A673 (cell line): Measurements from ENCODE around the gene HK1. TPM values are rescaled to one million over a fixed set of nuclear protein-coding genes. Genes with fewer than 3 reads are reported as not detected.

Source experiments
- BruUV-seq: library from RNA; stranded (reverse); fragments of 400-500 nt; replicated peaks from 2 replicates; lab custom pipeline; 2021; lab: Mats Ljungman, UMichigan
- CTCF ChIA-PET: fragments of 300-600 bp; sonication (Branson Sonifier 250); formaldehyde crosslinking; loops from one replicate; lab custom pipeline; 2022; ENCODE audit warnings: antibody characterized with exemption; lab: Charles Lee
- POLR2A ChIA-PET: fragments of 300-600 bp; sonication (Branson Sonifier 250); formaldehyde crosslinking; loops from one replicate; lab custom pipeline; 2022; ENCODE audit warnings: antibody characterized with exemption; ENCODE audit not compliant: low non-redundant PET; lab: Charles Lee
- DNase-seq: peaks from one replicate; pipeline ENCODE4 v3.0.0-alpha.2; 2015; ENCODE audit warnings: low spot score
- H3K27ac ChIP-seq: fragments of 200-600 bp; sonication (generic); 2 replicates; pipeline ENCODE4 v1.5.1; 2016; ENCODE audit warnings: mixed run types, low read depth, mild to moderate bottlenecking, mixed read lengths, antibody characterized with exemption, low read length; ENCODE audit not compliant: poor library complexity, severe bottlenecking
- H3K27me3 ChIP-seq: fragments of 200-600 bp; sonication (generic); replicated peaks from 2 replicates; pipeline ENCODE4 v1.6.1; 2017; ENCODE audit warnings: mixed run types, low read depth, mild to moderate bottlenecking, mixed read lengths, antibody characterized with exemption, low read length; ENCODE audit not compliant: insufficient read depth, poor library complexity
- H3K36me3 ChIP-seq: fragments of 200-600 bp; sonication (generic); 2 replicates; pipeline ENCODE4 v1.6.1; 2016; ENCODE audit warnings: mixed run types, mild to moderate bottlenecking, mixed read lengths, antibody characterized with exemption, low read length; ENCODE audit not compliant: insufficient read depth, poor library complexity, severe bottlenecking
- H3K4me1 ChIP-seq: fragments of 200-600 bp; sonication (generic); 2 replicates; pipeline ENCODE4 v1.6.1; 2017; ENCODE audit warnings: mixed run types, mild to moderate bottlenecking, mixed read lengths, antibody characterized with exemption, low read length; ENCODE audit not compliant: insufficient read depth, poor library complexity, severe bottlenecking
- H3K4me3 ChIP-seq: fragments of 200-600 bp; sonication (generic); 2 replicates; pipeline ENCODE4 v1.5.1; 2016; ENCODE audit warnings: low read depth, mixed run types, mild to moderate bottlenecking, mixed read lengths, low read length; ENCODE audit not compliant: poor library complexity, severe bottlenecking
- H3K9me3 ChIP-seq: fragments of 200-600 bp; sonication (generic); 2 replicates; pipeline ENCODE4 v1.6.1; 2016; ENCODE audit warnings: mixed run types, low read depth, mild to moderate bottlenecking, mixed read lengths, antibody characterized with exemption, low read length; ENCODE audit not compliant: poor library complexity, severe bottlenecking
- EZH2 ChIP-seq: fragments of 200-600 bp; sonication (generic); IDR thresholded peaks from 2 replicates; pipeline ENCODE4 v1.6.1; 2017; ENCODE audit warnings: borderline replicate concordance, low read depth, mild to moderate bottlenecking, mixed read lengths, antibody characterized with exemption, low read length; ENCODE audit not compliant: poor library complexity, severe bottlenecking
- intact Hi-C: fragments of 100-400 bp; cut with micrococcal nuclease; formaldehyde crosslinking; loops from one replicate; pipeline ENCODE4 v1.10.0; 2022; ENCODE audit not compliant: unreplicated experiment
- total RNA-seq: library from RNA; stranded (reverse); gene quantifications from 2 replicates; pipeline ENCODE4 v1.2.3, GENCODE V29; 2021
- TF ChIP-seq, protein P1 (sequence below): fragments of 300-800, 200-600 bp; sonication (generic); conservative IDR thresholded peaks from 2 replicates; pipeline ENCODE4 v1.5.1; 2017; ENCODE audit warnings: low read depth, mild to moderate bottlenecking, antibody characterized with exemption, low read length, moderate library complexity, mixed read lengths

HK1 gene
- total RNA-seq, 1 experiment from 2014 or later, result 107 TPM

GRCh38 chr10:69318867-69319727 lies 40.8 kb downstream of the HK1 start:
- H3K4me3 ChIP-seq, result peak overlapping the region; percentile 99
- H3K4me1 ChIP-seq, result peaks cover 27% of the 10 kb centered on the region
- ChIA-PET POLR2A (interaction anchor here (0.6 kb wide), 1 partner anchor 139 kb away, joined by 4 read pairs; no protein-coding TSS in a partner anchor), CTCF (no interaction called here)
- no peaks in the 10 kb centered on the region for H3K9me3 ChIP-seq
- intact Hi-C loops, result no loop called here
- no peaks in the 10 kb centered on the region for H3K36me3 ChIP-seq
- no TSS peak for BruUV-seq
- no peaks in the 10 kb centered on the region for H3K27me3 ChIP-seq
- TF ChIP-seq, protein P1, sequence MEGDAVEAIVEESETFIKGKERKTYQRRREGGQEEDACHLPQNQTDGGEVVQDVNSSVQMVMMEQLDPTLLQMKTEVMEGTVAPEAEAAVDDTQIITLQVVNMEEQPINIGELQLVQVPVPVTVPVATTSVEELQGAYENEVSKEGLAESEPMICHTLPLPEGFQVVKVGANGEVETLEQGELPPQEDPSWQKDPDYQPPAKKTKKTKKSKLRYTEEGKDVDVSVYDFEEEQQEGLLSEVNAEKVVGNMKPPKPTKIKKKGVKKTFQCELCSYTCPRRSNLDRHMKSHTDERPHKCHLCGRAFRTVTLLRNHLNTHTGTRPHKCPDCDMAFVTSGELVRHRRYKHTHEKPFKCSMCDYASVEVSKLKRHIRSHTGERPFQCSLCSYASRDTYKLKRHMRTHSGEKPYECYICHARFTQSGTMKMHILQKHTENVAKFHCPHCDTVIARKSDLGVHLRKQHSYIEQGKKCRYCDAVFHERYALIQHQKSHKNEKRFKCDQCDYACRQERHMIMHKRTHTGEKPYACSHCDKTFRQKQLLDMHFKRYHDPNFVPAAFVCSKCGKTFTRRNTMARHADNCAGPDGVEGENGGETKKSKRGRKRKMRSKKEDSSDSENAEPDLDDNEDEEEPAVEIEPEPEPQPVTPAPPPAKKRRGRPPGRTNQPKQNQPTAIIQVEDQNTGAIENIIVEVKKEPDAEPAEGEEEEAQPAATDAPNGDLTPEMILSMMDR, result no peak
- no peak for TF ChIP-seq EZH2
- DNase-seq, result peak; percentile 62
- peak overlapping the region; percentile 51 for H3K27ac ChIP-seq

- Histone ChIP-seq H3K9me3 (no peaks in the 10 kb centered on the region), H3K27ac (peak overlapping the region; percentile 51), H3K36me3 (no peaks in the 10 kb centered on the region), H3K27me3 (no peaks in the 10 kb centered on the region), H3K4me1 (peaks cover 27% of the 10 kb centered on the region), H3K4me3 (peak overlapping the region; percentile 99)
- intact Hi-C loops, result no loop called here
- BruUV-seq, result TSS peak; percentile 40
- DNase-seq, result no peak
- POLR2A ChIA-PET, result no interaction called here
- TF ChIP-seq, protein P1, result no peak
- TF ChIP-seq EZH2, result no peak
- CTCF ChIA-PET, result interaction anchor here (0.6 kb wide), 1 partner anchor 84 kb away, joined by 3 read pairs; no protein-coding TSS in a partner anchor
Measured at GRCh38 chr10:69319841-69320316, 41.6 kb downstream of the HK1 start.

DNA sequence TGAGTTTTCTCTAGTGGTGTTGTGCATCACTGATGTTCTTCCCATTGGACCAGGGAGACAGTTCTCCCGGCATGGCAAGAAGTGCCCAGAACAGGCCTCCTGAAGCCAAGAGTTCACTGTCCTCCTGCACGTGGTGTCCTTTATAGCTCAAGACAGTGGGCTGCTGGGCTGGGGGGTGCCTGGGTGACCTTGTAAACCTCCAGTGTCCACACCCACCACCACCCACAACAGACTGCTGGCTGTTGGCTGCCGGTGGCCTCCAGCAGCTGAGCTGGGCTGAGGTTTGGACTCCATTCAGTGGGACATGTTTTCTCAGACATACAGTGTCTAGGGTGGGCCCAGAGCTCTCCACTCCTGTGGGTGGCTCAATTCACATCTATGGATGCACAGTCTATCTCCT lies 42.2 kb downstream of the HK1 start:
- Histone ChIP-seq H3K4me1 (peaks cover 27% of the 10 kb centered on the region), H3K27me3 (no peaks in the 10 kb centered on the region), H3K36me3 (no peaks in the 10 kb centered on the region), H3K9me3 (no peaks in the 10 kb centered on the region), H3K4me3 (peak overlapping the region; percentile 99), H3K27ac (peak overlapping the region; percentile 50)
- TF ChIP-seq, protein P1, result no peak
- no peak for TF ChIP-seq EZH2
- DNase-seq, result no peak
- no TSS peak for BruUV-seq
- CTCF ChIA-PET, result no interaction called here
- intact Hi-C loops, result no loop called here
- POLR2A ChIA-PET, result no interaction called here
